H1 (cell line): ENCODE data around the gene APOC1. TPM values are rescaled to one million over a fixed set of nuclear protein-coding genes. Genes with fewer than 3 reads are reported as not detected.

Experiments
- ASH2L ChIP-seq: fragments of 200-600, 300-600 bp; sonication (generic); IDR thresholded peaks from one replicate; pipeline ENCODE4 v1.7.1; 2017; ENCODE audit warnings: low read length
- BACH1 ChIP-seq: IDR thresholded peaks from 2 replicates; pipeline ENCODE4 v1.6.1; 2012; ENCODE audit warnings: low read length, improper control_type of control experiment
- BCL11A ChIP-seq, 2 experiments: IDR thresholded peaks; one replicate each; pipeline ENCODE4 v1.6.1; 2011; ENCODE audit warnings: low read depth in 2 of 2, low read length in 2 of 2, mild to moderate bottlenecking in 2 of 2
- CEBPB ChIP-seq: IDR thresholded peaks from 2 replicates; pipeline ENCODE4 v1.6.1; 2012; ENCODE audit warnings: low read depth, low read length
- CHD7 ChIP-seq: fragments of 300-600 bp; sonication (generic); IDR thresholded peaks from 2 replicates; pipeline ENCODE4 v1.7.1; 2012; ENCODE audit warnings: low read length, moderate library complexity, mild to moderate bottlenecking, inconsistent platforms; ENCODE audit not compliant: insufficient replicate concordance
- EGR1 ChIP-seq: IDR thresholded peaks from 2 replicates; pipeline ENCODE4 v1.6.1; 2011; ENCODE audit warnings: low read depth, low read length, borderline replicate concordance
- EZH2 ChIP-seq: fragments of 200-600 bp; sonication (generic); IDR thresholded peaks from 2 replicates; pipeline ENCODE4 v1.7.1; 2012; ENCODE audit warnings: low read depth, mild to moderate bottlenecking, moderate library complexity, low read length, inconsistent platforms; ENCODE audit not compliant: severe bottlenecking
- MAX ChIP-seq: IDR thresholded peaks from 2 replicates; pipeline ENCODE4 v1.6.1; 2012; ENCODE audit warnings: inconsistent platforms
- POLR2AphosphoS5 ChIP-seq: IDR thresholded peaks from 2 replicates; pipeline ENCODE4 v1.6.1; 2011; ENCODE audit warnings: low read depth, low read length
- RFX5 ChIP-seq: IDR thresholded peaks from 2 replicates; pipeline ENCODE4 v1.6.1; 2011; ENCODE audit warnings: low read depth, low read length, improper control_type of control experiment, borderline replicate concordance
- SP4 ChIP-seq: IDR thresholded peaks from 2 replicates; pipeline ENCODE4 v1.6.1; 2012; ENCODE audit warnings: low read length, inconsistent platforms
- TAF7 ChIP-seq: optimal IDR thresholded peaks from 2 replicates; pipeline ENCODE3; 2011; ENCODE audit warnings: low read depth, mild to moderate bottlenecking, inconsistent platforms, low read length, moderate library complexity, borderline replicate concordance
- TCF12 ChIP-seq: IDR thresholded peaks from 2 replicates; pipeline ENCODE4 v1.6.1; 2011; ENCODE audit warnings: low read depth, mild to moderate bottlenecking, low read length
- polyA plus RNA-seq, 7 experiments: library from polyadenylated mRNA; depleted of rRNA in 3 of 7; stranded (reverse) in 5 of 7; unstranded in 2 of 7; fragments of >200 nt in 5 of 7; fragments of 200-250 nt in 2 of 7; gene quantifications; 1 replicate in 5 of 7; 2 replicates in 1 of 7; 4 replicates in 1 of 7; pipeline versions ENCODE4 v1.2.1 to v1.2.3, GENCODE V29; 2011 to 2013; ENCODE audit warnings: missing spikeins in 2 of 7, mixed read lengths in 2 of 7
- total RNA-seq: library from RNA; stranded (reverse); fragmentation: NEBNext Ultra II Directional; extraction: Animal tissue kit (Norgen Biotek cat#: 25700); gene quantifications from 2 replicates; pipeline ENCODE4 v1.2.1, GENCODE V29; 2021

Gene APOC1
- total and polyA plus RNA-seq, 2 of the 8 experiments (the other 6 are each of a cell fraction or from before 2014, with no cell fraction given) = 55.8 to 78.2 TPM

- TF ChIP-seq CHD7 (no peak), CEBPB (no peak), BACH1 (no peak), SP4 (no peak), EGR1 (no peak), ASH2L (no peak), EZH2 (no peak), TAF7 (no peak), BCL11A (IDR thresholded peaks at IDR 0.05; ENCODE audit: low read depth in 2 of 2, low read length in 2 of 2) (no peak), MAX (no peak), TCF12 (no peak), POLR2AphosphoS5 (no peak), RFX5 (no peak)
These were observed 33.8 kb downstream of the APOC1 start (continued) for GRCh38 chr19:44948237-44948636.
